Stimulated activated CD8-positive, alpha-beta memory T cell treated with anti-CD3 and anti-CD28 coated beads, Interleukin-4, amount 100 ng/mL, for 24 hours (primary cell): Measurements from ENCODE around the gene STEEP1.
"Not testable (repeated sequence)": the region's sequence is repeated elsewhere in the genome, so short reads cannot be mapped to it uniquely, and the experiment has no call there.

Source experiments
- DNase-seq: peaks from one replicate; pipeline ENCODE4 v3.0.0-alpha.2; 2020; ENCODE audit warnings: low read depth

STEEP1 gene

GRCh38 chrX:119529345-119530276 is 35.6 kb downstream of the STEEP1 start:
- DNase-seq = no peak

- DNase-seq = no peak
Measured at GRCh38 chrX:119523664-119524184, 41.5 kb downstream of the STEEP1 start.

- no peak for DNase-seq
Measured at GRCh38 chrX:119521246-119521645, 44.0 kb downstream of the STEEP1 start.

GRCh38 chrX:119518371-119518770 is 46.8 kb downstream of the STEEP1 start:
- DNase-seq = no peak

- no peak for DNase-seq
Measured at GRCh38 chrX:119516157-119516702, 49.0 kb downstream of the STEEP1 start.

GRCh38 chrX:119512146-119512800 is 52.9 kb downstream of the STEEP1 start:
- no peak for DNase-seq

- DNase-seq = no peak
Measured at GRCh38 chrX:119507206-119507605, 58.0 kb downstream of the STEEP1 start.

GRCh38 chrX:119505945-119506344 is 59.3 kb downstream of the STEEP1 start:
- DNase-seq = no peak

GRCh38 chrX:119505145-119505544 is 60.1 kb downstream of the STEEP1 start:
- DNase-seq = not testable (repeated sequence)

GRCh38 chrX:119503484-119503861 is 61.7 kb downstream of the STEEP1 start:
- no peak for DNase-seq

- no peak for DNase-seq
Measured at GRCh38 chrX:119502727-119503483, 62.3 kb downstream of the STEEP1 start.

- DNase-seq = no peak
Measured at GRCh38 chrX:119501511-119502148, 63.6 kb downstream of the STEEP1 start.

GRCh38 chrX:119500061-119500800 is 65.0 kb downstream of the STEEP1 start:
- no peak for DNase-seq

GRCh38 chrX:119497185-119497584 is 68.0 kb downstream of the STEEP1 start:
- DNase-seq = no peak

- DNase-seq = no peak
Measured at GRCh38 chrX:119495734-119496726, 69.2 kb downstream of the STEEP1 start.

GRCh38 chrX:119493851-119494495 is 71.2 kb downstream of the STEEP1 start:
- DNase-seq = not testable (repeated sequence)

GRCh38 chrX:119492463-119492862 is 72.7 kb downstream of the STEEP1 start:
- DNase-seq = no peak

- no peak for DNase-seq
Measured at GRCh38 chrX:119489212-119490074, 75.8 kb downstream of the STEEP1 start.
